ENCODE measurements around the gene LHX3.
A peak's percentile ranks its signal among the peaks of the same experiment; 100 is the strongest.

The LHX3 gene

GRCh38 chr9:136204838-136205706 lies at the start of gene LHX3:
Gene LHX3 (minus strand): TSS chr9:136205128. CDS start chr9:136205012, 116 bp downstream.
- peak; percentile 8 for DNase-seq

- DNase-seq: no peak
Observed at GRCh38 chr9:136253246-136254130, 48.6 kb upstream of the LHX3 start.

- DNase-seq: no peak
Observed at GRCh38 chr9:136252846-136253245, 47.9 kb upstream of the LHX3 start.

- no peak for DNase-seq
Observed at GRCh38 chr9:136252281-136252680, 47.4 kb upstream of the LHX3 start.

GRCh38 chr9:136251264-136252115 lies 46.6 kb upstream of the LHX3 start:
- no peak for DNase-seq

GRCh38 chr9:136250676-136251075 lies 45.7 kb upstream of the LHX3 start:
- DNase-seq: no peak

- no peak for DNase-seq
Observed at GRCh38 chr9:136249877-136250559, 45.1 kb upstream of the LHX3 start.

- no peak for DNase-seq
Observed at GRCh38 chr9:136248951-136249876, 44.3 kb upstream of the LHX3 start.

- DNase-seq: no peak
Observed at GRCh38 chr9:136247947-136248637, 43.2 kb upstream of the LHX3 start.

GRCh38 chr9:136247551-136247916 lies 42.6 kb upstream of the LHX3 start:
- DNase-seq: no peak

- no peak for DNase-seq
Observed at GRCh38 chr9:136246849-136247550, 42.1 kb upstream of the LHX3 start.

- DNase-seq: peak; percentile 87
Observed at GRCh38 chr9:136245219-136246150, 40.6 kb upstream of the LHX3 start, which contains the start of gene QSOX2. Gene QSOX2 (minus strand): TSS chr9:136245812. CDS start chr9:136245803, 9 bp downstream.

GRCh38 chr9:136244969-136245218 lies 40.0 kb upstream of the LHX3 start:
- no peak for DNase-seq

- DNase-seq: peak; percentile 49
Observed at GRCh38 chr9:136244122-136244968, 39.4 kb upstream of the LHX3 start.

GRCh38 chr9:136243631-136244030 lies 38.7 kb upstream of the LHX3 start:
- DNase-seq: no peak

GRCh38 chr9:136242918-136243525 lies 38.1 kb upstream of the LHX3 start:
- peak; percentile 13 for DNase-seq

- DNase-seq: no peak
Observed at GRCh38 chr9:136242248-136242647, 37.3 kb upstream of the LHX3 start.
